Fibroblast of pulmonary artery (primary cell): Measurements from ENCODE around the gene RCCD1.

Experiments
- DNase-seq: peaks from one replicate; pipeline ENCODE4 v3.0.0-alpha.2; 2010; ENCODE audit warnings: low read depth
- H3K4me3 ChIP-seq: replicated peaks from 2 replicates; pipeline ENCODE4 v1.5.1; 2011; ENCODE audit warnings: low read depth, mild to moderate bottlenecking, control low read depth, low read length, moderate library complexity
- TF ChIP-seq, protein P1 (sequence below): IDR thresholded peaks from 2 replicates; pipeline ENCODE4 v1.5.1; 2011; ENCODE audit warnings: mild to moderate bottlenecking, control low read depth, low read length, inconsistent platforms; ENCODE audit errors: missing control alignments

RCCD1 gene

DNA sequence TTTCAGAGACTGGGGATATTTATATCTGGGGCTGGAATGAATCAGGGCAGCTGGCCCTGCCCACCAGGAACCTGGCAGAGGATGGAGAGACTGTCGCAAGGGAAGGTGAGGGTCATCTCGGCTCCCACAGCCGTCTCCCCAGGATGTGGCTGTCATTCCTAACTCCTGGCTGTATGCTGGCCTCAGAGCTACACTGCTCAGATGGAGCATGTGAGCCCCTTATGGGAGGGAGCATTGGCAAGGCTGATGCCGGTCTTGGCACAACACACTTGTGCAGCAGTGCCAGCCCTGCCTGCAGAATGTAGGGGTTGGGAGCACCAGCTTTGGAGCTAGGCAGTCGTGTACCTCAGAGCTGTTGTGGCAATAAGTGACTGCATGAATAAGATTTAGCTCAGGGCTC is 5.2 kb downstream of the RCCD1 start:
- TF ChIP-seq, protein P1, sequence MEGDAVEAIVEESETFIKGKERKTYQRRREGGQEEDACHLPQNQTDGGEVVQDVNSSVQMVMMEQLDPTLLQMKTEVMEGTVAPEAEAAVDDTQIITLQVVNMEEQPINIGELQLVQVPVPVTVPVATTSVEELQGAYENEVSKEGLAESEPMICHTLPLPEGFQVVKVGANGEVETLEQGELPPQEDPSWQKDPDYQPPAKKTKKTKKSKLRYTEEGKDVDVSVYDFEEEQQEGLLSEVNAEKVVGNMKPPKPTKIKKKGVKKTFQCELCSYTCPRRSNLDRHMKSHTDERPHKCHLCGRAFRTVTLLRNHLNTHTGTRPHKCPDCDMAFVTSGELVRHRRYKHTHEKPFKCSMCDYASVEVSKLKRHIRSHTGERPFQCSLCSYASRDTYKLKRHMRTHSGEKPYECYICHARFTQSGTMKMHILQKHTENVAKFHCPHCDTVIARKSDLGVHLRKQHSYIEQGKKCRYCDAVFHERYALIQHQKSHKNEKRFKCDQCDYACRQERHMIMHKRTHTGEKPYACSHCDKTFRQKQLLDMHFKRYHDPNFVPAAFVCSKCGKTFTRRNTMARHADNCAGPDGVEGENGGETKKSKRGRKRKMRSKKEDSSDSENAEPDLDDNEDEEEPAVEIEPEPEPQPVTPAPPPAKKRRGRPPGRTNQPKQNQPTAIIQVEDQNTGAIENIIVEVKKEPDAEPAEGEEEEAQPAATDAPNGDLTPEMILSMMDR: no peak
- peak; percentile 21 for DNase-seq

DNA sequence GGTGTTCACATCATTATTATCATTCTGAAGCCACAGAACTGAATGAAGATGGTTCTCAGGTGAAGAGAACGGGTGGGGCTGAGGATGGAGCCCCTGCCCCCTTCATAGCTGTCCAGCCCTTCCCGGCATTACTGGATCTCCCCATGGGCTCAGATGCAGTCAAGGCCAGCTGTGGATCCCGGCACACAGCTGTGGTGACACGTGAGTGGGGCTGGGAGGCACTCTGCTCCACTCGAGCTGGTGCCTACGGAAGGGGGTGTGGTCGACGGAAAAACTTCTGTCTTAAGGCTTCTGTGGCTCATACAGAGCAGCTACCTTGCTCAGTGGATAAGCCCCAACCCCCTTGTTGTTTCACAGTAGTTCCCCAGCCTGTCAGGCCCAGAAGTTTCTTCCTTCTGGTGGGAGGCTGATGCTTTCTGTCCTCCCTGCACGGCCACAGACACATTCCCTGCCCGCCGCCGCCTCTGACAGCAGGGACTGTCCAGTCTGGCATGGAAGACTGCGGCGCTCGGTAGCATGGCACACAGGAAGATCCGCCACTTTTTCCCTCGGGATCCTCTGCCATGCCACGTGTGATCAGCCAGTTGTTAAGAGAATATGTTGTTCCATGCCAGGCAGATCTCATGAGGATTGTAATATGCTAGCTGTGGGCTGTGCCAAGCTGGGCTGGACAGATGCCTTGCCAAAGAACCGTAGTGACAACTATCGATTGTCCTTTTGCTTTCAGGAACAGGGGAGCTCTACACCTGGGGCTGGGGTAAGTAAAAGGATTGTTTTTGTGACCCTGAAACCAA is 5.8 kb downstream of the RCCD1 start:
- no peak for DNase-seq
- TF ChIP-seq, protein P1: no peak
- H3K4me3 ChIP-seq: no peak overlapping the region

More for the DNA sequence above, 5.2 kb downstream of the RCCD1 start:
- no peak overlapping the region for H3K4me3 ChIP-seq

DNA sequence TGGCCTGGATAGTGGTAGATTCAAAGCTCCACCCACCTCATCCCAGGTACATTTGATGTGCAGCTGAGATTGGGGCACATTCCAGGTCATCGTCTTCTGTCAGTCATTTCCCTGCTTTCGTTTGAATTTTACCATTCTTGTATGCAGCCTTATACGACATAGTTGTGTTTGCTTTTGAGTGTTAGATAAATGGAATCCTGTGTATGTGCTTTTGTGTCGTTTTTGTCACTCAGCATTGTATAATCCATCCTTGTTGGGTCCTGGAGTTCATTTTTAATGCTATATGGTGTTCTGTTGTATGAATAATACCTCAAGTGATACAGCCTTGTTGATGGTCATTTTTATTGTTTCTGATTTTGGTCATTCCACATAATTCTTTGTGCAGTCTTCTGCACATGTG is 7.3 kb downstream of the RCCD1 start:
- no peak overlapping the region for H3K4me3 ChIP-seq
- DNase-seq: no peak
- TF ChIP-seq, protein P1: no peak

DNA sequence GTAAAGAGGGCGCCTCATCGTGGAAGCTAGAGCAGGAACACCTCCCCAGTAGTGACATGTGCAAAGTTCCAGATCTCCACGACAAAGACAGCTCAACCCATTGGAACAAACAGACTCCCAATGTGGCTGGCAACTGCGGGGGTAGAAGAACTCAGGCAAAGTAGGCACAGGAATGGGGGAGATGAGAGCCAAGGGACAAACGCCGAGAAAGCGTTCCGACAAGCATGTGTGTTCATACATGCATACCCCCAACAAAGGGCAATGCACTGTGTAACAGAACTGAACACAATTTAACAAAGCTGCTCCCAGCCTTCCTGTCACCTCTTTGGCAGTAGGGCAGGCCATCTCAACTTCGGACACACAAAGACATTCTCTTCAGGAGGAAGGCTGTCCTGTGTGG is 11.6 kb downstream of the RCCD1 start:
- no peak overlapping the region for H3K4me3 ChIP-seq
- no peak for DNase-seq
- TF ChIP-seq, protein P1: no peak

- H3K4me3 ChIP-seq: no peak overlapping the region
- no peak for DNase-seq
- TF ChIP-seq, protein P1: no peak
These were observed 12.5 kb downstream of the RCCD1 start for GRCh38 chr15:90967206-90967605.

- no peak for DNase-seq
- no peak overlapping the region for H3K4me3 ChIP-seq
- TF ChIP-seq, protein P1: no peak
These were observed 13.8 kb downstream of the RCCD1 start for GRCh38 chr15:90968434-90968833.

DNA sequence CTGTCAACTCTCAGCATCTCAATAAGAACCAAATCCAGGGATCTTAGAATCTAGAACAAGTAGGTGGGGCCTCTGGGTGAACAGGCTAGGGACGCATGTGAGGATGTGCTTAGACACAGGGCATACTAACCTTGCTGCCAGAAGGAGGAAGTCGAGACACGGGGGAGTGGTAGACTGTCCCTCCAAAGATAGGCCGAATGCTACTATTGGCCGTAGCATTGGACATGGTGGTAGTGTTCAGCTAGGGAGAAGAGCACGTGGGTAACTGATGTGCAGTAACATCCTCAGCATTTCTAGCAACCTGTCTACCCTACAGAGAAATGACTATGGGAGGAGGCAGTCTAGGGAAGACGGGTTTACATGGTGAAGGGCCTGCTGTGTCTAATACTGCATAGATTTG is 15.6 kb downstream of the RCCD1 start:
- no peak overlapping the region for H3K4me3 ChIP-seq
- no peak for DNase-seq
- TF ChIP-seq, protein P1: no peak
